Tibial nerve (tissue), 4 donors: Measurements from ENCODE around the gene EEA1. TPM values are rescaled to one million over a fixed set of nuclear protein-coding genes. Genes with fewer than 3 reads are reported as not detected.

ENCODE experiments used
- DNase-seq, 2 donors: peaks; one replicate each; pipeline ENCODE4 v3.0.0-alpha.2; 2019; ENCODE audit warnings: low spot score in 2 of 2
- H3K27ac ChIP-seq, 4 donors: fragments of 200-600 bp; sonication (generic) in 3 of 4; one replicate each; pipeline ENCODE4 v1.5.1; 2017 to 2019; ENCODE audit warnings: mild to moderate bottlenecking in 1 of 4
- H3K27me3 ChIP-seq, 2 donors: fragments of 200-600 bp; sonication (generic) in 1 of 2; one replicate each; pipeline versions ENCODE4 v1.5.1 to v1.6.0; 2017 to 2019
- H3K36me3 ChIP-seq, 3 donors: fragments of 200-600 bp; sonication (generic); one replicate each; pipeline ENCODE4 v1.5.1; 2018 to 2019
- H3K4me1 ChIP-seq, 4 donors: fragments of 200-600 bp; sonication (generic) in 3 of 4; one replicate each; pipeline ENCODE4 v1.5.1; 2017 to 2019
- H3K4me3 ChIP-seq, 4 donors: fragments of 200-600 bp; sonication (generic) in 3 of 4; one replicate each; pipeline ENCODE4 v1.5.1; 2017 to 2019; ENCODE audit warnings: mild to moderate bottlenecking in 1 of 4, moderate library complexity in 1 of 4
- H3K9me3 ChIP-seq, 4 donors: fragments of 200-600 bp; sonication (generic) in 3 of 4; one replicate each; pipeline ENCODE4 v1.5.1; 2017 to 2019
- CTCF ChIP-seq, 5 experiments: fragments of 200-600 bp in 3 of 5; fragments of 450-650 bp in 2 of 5; sonication (generic) in 3 of 5; IDR thresholded peaks; one replicate each; pipeline ENCODE4 v1.5.1; 2016 to 2019; ENCODE audit warnings: antibody characterized with exemption in 5 of 5, mild to moderate bottlenecking in 3 of 5, moderate library complexity in 2 of 5
- EP300 ChIP-seq, 2 donors: sonication (generic); formaldehyde crosslinking; IDR thresholded peaks; one replicate each; pipeline ENCODE4 v1.6.1; 2017; ENCODE audit warnings: antibody characterized with exemption in 2 of 2, mild to moderate bottlenecking in 1 of 2
- POLR2A ChIP-seq, 2 donors: fragments of 450-650 bp; IDR thresholded peaks; one replicate each; pipeline ENCODE4 v1.6.1; 2017; ENCODE audit warnings: antibody characterized with exemption in 2 of 2, mild to moderate bottlenecking in 2 of 2, moderate library complexity in 2 of 2
- WGBS, 2 donors: methylation state at CpG; one replicate each; pipeline ENCODE4 v1.1.5; 2018; 5-methylcytosine and 5-hydroxymethylcytosine counted together
- total RNA-seq, 4 donors: library from RNA; depleted of rRNA; stranded (reverse); fragments of >200 nt; gene quantifications; one replicate each; pipeline ENCODE4 v1.1.0, GENCODE V29; 2016

The EEA1 gene
- total RNA-seq, 4 donors from 2014 or later, result 18.4 to 34.8 (median 24.1) TPM

DNA sequence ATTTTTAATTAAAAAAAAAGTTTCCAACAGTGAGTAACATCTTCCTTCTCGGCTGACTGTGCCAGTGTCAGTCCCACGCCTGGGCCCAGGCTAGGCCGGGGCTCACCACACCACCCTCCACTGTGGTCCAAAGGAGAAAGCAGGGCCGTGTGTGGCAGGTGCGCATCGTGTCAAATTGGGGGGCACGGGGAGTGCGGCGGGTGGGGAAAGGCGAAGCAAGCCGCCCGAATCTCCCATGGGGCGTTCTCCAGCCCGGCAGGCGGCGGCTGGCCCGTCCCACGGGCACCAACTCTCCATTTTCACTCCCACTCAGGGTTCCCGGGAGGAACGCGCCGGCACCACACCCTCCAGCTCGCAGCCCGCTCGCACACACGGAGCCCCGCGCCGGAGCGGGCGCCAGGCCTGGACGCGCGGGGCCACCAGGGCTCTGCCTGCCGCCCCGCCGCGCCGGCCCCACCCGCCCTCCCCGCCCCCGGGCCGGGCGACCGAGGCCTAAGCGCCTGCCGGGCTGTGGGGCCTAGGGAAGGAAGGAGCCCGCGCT is 604 bp downstream of the EEA1 start:
- no peak for TF ChIP-seq POLR2A (IDR thresholded peaks at IDR 0.05)
- TF ChIP-seq CTCF (IDR thresholded peaks at IDR 0.05), result no peak
- TF ChIP-seq EP300 (IDR thresholded peaks at IDR 0.05), result no peak
- DNase-seq, result peak; percentile 13 to 17
- peak overlapping the region; percentile 68 to 94 (median 82) for H3K4me3 ChIP-seq

DNA sequence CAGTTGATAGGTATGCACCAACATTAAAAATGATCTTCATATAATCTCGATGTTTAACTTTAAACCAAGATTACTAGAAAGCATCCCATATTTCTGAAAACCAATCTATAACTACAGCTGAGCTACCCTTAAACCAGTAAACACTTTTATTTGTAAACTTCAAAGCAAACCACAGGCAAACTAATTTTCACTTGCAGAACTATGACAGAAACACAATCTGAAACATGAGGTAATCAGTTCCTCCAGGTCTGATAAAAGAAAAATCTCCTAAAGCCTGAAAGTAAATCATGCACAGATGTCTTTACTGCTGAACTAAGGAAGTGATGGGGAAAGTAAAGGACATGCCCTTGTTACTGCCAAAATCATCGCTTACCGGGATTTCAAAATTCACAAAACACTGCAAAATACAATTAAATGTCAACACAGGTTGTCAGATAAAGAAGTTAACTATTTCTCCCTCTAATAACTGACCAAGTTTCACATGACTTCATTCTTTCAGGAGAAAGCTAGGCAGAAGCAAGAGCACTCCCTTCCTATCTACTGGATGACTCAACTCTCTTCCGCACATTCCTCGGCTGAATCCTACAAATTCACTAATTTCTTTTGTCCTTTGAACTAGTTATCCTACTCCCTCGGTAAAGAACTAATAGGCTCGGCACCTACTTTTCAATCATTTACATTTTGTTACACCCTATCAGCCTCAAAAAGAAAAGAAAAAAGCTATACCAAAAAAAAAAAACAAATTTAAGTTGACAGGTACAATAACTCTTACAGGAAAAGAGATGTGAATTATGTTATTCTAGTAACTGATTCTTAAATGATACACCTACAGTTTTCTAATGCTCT is 1.4 kb downstream of the EEA1 start:
- H3K27ac ChIP-seq, result peak overlapping the region; percentile 98 to 99 (median 98)
- WGBS, 2 donors, result 4 to 9% methylated on average over 7 of the region's 7 CpGs
- TF ChIP-seq POLR2A (IDR thresholded peaks at IDR 0.05) (no peak), CTCF (IDR thresholded peaks at IDR 0.05) (no peak), EP300 (IDR thresholded peaks at IDR 0.05) (no peak)
- peaks cover 0 to 50% (median 22%) of the 10 kb centered on the region in 4 donors for H3K4me1 ChIP-seq
- DNase-seq, result no peak
- H3K9me3 ChIP-seq, result no peaks in the 10 kb centered on the region
- H3K36me3 ChIP-seq, result no peaks in the 10 kb centered on the region
- H3K4me3 ChIP-seq, result peak overlapping the region; percentile 68 to 94 (median 82)
- no peaks in the 10 kb centered on the region for H3K27me3 ChIP-seq

More for the DNA sequence above, 604 bp downstream of the EEA1 start:
- H3K27me3 ChIP-seq, result no peaks in the 10 kb centered on the region
- H3K4me1 ChIP-seq, result peaks cover 0 to 46% (median 22%) of the 10 kb centered on the region in 4 donors
- H3K36me3 ChIP-seq, result no peaks in the 10 kb centered on the region
- peak overlapping the region; percentile 98 to 99 (median 98) for H3K27ac ChIP-seq
- 1% methylated on average over 18 to 28 of the region's 49 CpGs for WGBS, 2 donors
- H3K9me3 ChIP-seq, result no peaks in the 10 kb centered on the region

DNA sequence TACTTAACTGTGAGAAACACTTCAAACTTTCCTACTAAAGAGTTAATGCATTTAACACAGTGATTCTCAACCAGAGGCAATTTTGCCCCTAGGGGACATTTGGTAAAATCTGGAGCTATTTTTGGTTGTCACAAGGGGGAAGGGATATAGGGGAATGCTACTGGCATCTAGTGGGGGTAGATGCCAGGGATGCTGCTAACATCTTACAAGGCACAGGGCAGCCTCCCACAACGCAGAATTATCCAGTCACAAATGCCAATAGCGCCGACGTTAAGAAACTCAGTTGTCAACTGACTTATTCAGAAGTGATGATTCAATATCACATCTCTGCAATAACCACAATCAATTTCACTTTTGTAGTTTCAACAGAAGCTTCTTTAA is 2.0 kb downstream of the EEA1 start:
- Histone ChIP-seq H3K4me3 (peak overlapping the region in 1 of 4 donors; percentile 80), H3K27ac (peak overlapping the region in 2 of 4 donors; percentile 98 to 99)
- TF ChIP-seq EP300 (IDR thresholded peaks at IDR 0.05) (no peak), POLR2A (IDR thresholded peaks at IDR 0.05) (no peak), CTCF (IDR thresholded peaks at IDR 0.05) (no peak)

DNA sequence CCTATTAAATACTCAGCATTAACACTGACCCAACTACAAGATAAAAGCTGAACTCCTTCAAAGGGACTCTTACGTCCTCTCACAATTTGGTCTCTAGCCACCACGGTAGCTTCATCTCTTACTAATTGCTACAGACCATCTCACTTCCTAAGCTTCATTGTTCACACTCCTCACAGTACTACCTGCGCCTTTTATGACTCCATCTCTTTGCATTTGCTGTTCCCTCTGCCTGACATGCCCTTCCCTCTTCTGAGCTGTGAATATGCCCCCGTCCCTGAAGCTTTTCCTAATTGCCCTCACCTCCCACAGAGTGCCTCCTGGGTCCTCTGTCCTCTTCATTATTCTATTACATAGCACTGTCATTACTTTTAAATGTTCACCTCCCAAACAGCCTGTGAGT is 2.5 kb downstream of the EEA1 start:
- peak overlapping the region in 2 of 4 donors; percentile 98 to 99 for H3K27ac ChIP-seq
- H3K9me3 ChIP-seq, result no peaks in the 10 kb centered on the region
- H3K4me3 ChIP-seq, result no peak overlapping the region
- no peaks in the 10 kb centered on the region for H3K27me3 ChIP-seq
- 53 to 61% methylated on average over 4 of the region's 4 CpGs for WGBS, 2 donors
- TF ChIP-seq POLR2A (IDR thresholded peaks at IDR 0.05), result no peak
- TF ChIP-seq EP300 (IDR thresholded peaks at IDR 0.05), result no peak
- no peak for TF ChIP-seq CTCF (IDR thresholded peaks at IDR 0.05)
- no peaks in the 10 kb centered on the region for H3K36me3 ChIP-seq
- peaks cover 0 to 50% (median 22%) of the 10 kb centered on the region in 4 donors for H3K4me1 ChIP-seq
- DNase-seq, result no peak

More for the DNA sequence above, 2.0 kb downstream of the EEA1 start:
- Histone ChIP-seq H3K9me3 (no peaks in the 10 kb centered on the region), H3K36me3 (no peaks in the 10 kb centered on the region), H3K27me3 (no peaks in the 10 kb centered on the region), H3K4me1 (peaks cover 0 to 50% (median 22%) of the 10 kb centered on the region in 4 donors)
- 6 to 11% methylated on average over 4 of the region's 4 CpGs for WGBS, 2 donors
- peak in 1 of 2 donors; percentile 9 for DNase-seq

GRCh38 chr12:92921877-92922276 is 7.2 kb downstream of the EEA1 start:
- no peaks in the 10 kb centered on the region for H3K27me3 ChIP-seq
- no peak for TF ChIP-seq POLR2A (IDR thresholded peaks at IDR 0.05)
- no peak for TF ChIP-seq EP300 (IDR thresholded peaks at IDR 0.05)
- no peak for TF ChIP-seq CTCF (IDR thresholded peaks at IDR 0.05)
- peaks cover 0 to 28% (median 14%) of the 10 kb centered on the region in 4 donors for H3K4me1 ChIP-seq
- H3K9me3 ChIP-seq, result no peaks in the 10 kb centered on the region
- no peaks in the 10 kb centered on the region for H3K36me3 ChIP-seq
- no peak overlapping the region for H3K27ac ChIP-seq
- H3K4me3 ChIP-seq, result no peak overlapping the region
- DNase-seq, result no peak
- WGBS, 2 donors, result 90 to 97% methylated on average over 1 of the region's 1 CpG
